ENCODE data around the gene ARHGAP26. TPM values are rescaled to one million over a fixed set of nuclear protein-coding genes. Genes with fewer than 3 reads are reported as not detected.

The ARHGAP26 gene
- total and polyA plus RNA-seq, 2 experiments from 2014 or later, result 9.5 to 16.8 TPM

- TF ChIP-seq STAT1 (IDR thresholded peaks at IDR 0.05; ENCODE audit: unreplicated experiment), result no peak
- TF ChIP-seq REST (IDR thresholded peaks at IDR 0.05; ENCODE audit: unreplicated experiment), result no peak
- TF ChIP-seq POLR2AphosphoS5 (IDR thresholded peaks at IDR 0.05; ENCODE audit: low read depth), result no peak
- TF ChIP-seq EZH2phosphoT487 (IDR thresholded peaks at IDR 0.05; ENCODE audit: unreplicated experiment), result no peak
- no peak for TF ChIP-seq ZNF331 (CRISPR knock-in tag; IDR thresholded peaks at IDR 0.05; ENCODE audit: low read depth)
These were observed 46.6 kb downstream of the ARHGAP26 start (continued) for GRCh38 chr5:142816531-142817430.

GRCh38 chr5:142817949-142818431 lies 47.8 kb downstream of the ARHGAP26 start:
- DNase-seq (ENCODE audit: low spot score) (no peak), ATAC-seq (no peak)
- Histone ChIP-seq H3K4me2 (0 out of 2 replicates have a peak overlapping the region, but pooled peaks have one; percentile 60), H2AFZ (no peak overlapping the region), H4K20me1 (replicated peaks; ENCODE audit: insufficient read depth) (no peaks in the 10 kb centered on the region; the same call in none of the 2 replicates), H3K9me2 (ENCODE audit: insufficient read depth) (0 out of 2 replicates have a peak, but pooled peaks cover 3% of the 10 kb centered on the region), H3K4me3 (no peak overlapping the region), H3K27me3 (ENCODE audit: insufficient read depth) (no peaks in the 10 kb centered on the region), H3K36me3 (ENCODE audit: insufficient read depth) (no peaks in the 10 kb centered on the region), H3K4me1 (ENCODE audit: insufficient read depth) (peaks cover 19% of the 10 kb centered on the region), H3F3A (replicated peaks; ENCODE audit: low read depth) (no peaks in the 10 kb centered on the region), H3K79me2 (replicated peaks; ENCODE audit: insufficient read depth) (peaks cover 5% of the 10 kb centered on the region), H3K27ac (ENCODE audit: low read depth) (no peak overlapping the region)
- Mint-ChIP-seq H3K4me3 (no peak overlapping the region), H3K36me3 (ENCODE audit: low read depth) (no peaks in the 10 kb centered on the region; the same call in 2 of the 3 replicates), H3K9me3 (no peaks in the 10 kb centered on the region), H3K4me1 (peaks cover 20% of the 10 kb centered on the region), H3K27me3 (ENCODE audit: insufficient read depth, low read depth, poor library complexity) (peaks cover 2% of the 10 kb centered on the region), H3K27ac (no peak overlapping the region)
- TF ChIP-seq ETS1 (IDR thresholded peaks at IDR 0.05), result no peak
- TF ChIP-seq STAT1 (IDR thresholded peaks at IDR 0.05; ENCODE audit: unreplicated experiment), result no peak
- TF ChIP-seq EZH2phosphoT487 (IDR thresholded peaks at IDR 0.05; ENCODE audit: unreplicated experiment), result no peak
- TF ChIP-seq CTCF (conservative IDR thresholded peaks at IDR 0.05; ENCODE audit: low read depth in 2 of 2), result no peak
- no peak for TF ChIP-seq NANOG (IDR thresholded peaks at IDR 0.05; ENCODE audit: borderline replicate concordance)
- no peak for TF ChIP-seq EZH2 (IDR thresholded peaks at IDR 0.05; ENCODE audit: low read depth, unreplicated experiment)
- no peak for TF ChIP-seq ZNF462 (CRISPR knock-in tag; IDR thresholded peaks at IDR 0.05)

Measured in GM23338 (cell line).